Smooth muscle cell of the pulmonary artery (primary cell): Measurements from ENCODE around the gene HPSE. TPM values are rescaled to one million over a fixed set of nuclear protein-coding genes. Genes with fewer than 3 reads are reported as not detected.

Experiments
- total RNA-seq: library from RNA; depleted of rRNA; stranded (reverse); fragments of >200 nt; gene quantifications from 2 replicates; pipeline ENCODE4 v1.2.3, GENCODE V29; 2014

The HPSE gene
- total RNA-seq: 0.13 and 0.33 TPM in 2 replicates

DNA sequence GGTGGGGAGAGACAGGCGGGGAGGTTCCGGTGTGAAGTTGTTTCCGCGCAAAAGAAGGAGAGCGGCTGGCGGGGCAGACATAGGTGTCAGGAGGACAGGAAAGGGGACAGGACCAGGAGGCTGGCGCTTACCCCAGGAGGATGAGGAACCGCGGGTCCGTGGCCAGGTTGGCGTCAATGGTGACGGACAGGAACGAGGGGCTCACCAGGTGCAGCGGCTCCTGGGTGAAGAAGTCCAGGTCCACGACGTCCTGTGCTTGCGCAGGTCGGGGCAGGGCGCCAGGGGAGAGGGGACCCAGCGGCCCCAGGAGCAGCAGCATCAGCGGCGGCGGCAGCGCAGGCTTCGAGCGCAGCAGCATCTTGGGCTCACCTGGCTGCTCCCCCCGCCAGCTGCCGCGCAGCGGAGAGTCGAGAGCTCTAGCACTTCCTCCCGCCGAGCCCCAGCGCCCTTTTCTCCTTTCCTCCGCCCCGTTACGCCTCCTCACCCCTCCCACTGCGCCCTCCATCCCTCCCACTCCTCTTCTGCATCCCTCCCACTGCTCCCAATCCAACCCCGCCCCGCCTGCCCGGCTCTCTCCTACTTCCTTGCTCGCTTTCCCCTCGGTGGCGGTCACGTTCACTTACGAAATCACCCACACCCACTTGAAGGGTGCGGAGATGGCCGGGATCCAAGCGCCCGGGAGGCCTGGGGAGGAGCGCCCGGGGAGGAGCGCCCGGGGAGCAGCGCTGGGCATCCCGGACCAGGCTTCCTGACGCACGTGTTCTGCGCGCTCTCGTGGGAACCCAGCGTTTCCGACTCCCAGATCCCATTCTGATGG lies at the start of gene HPSE:
TSS of gene HPSE (minus strand) at position 424 of the 817 bp plus-strand sequence. CDS start at position 358, 66 bp downstream.

GRCh38 chr4:83284193-83285054 lies 50.2 kb downstream of the HPSE start, which contains the start of gene COQ2:
Gene COQ2, minus strand, starts transcription at chr4:83284798. Its CDS starts 34 bp downstream, at chr4:83284764.

Other genes with a start within 250 kb of the HPSE start
- gene PLAC8, start 220.1 kb downstream of the HPSE start, total RNA-seq: not detected in 2 replicates
- 6.9 and 10.6 TPM in 2 replicates for gene COQ2, start 50.0 kb downstream of the HPSE start, total RNA-seq
- gene HELQ, start 121.0 kb upstream of the HPSE start, total RNA-seq: 13.1 and 13.9 TPM in 2 replicates
- gene MRPS18C, start 121.2 kb upstream of the HPSE start, total RNA-seq: 9.7 and 15.1 TPM in 2 replicates
- gene ABRAXAS1, start 150.3 kb upstream of the HPSE start, total RNA-seq: 14.3 and 17.8 TPM in 2 replicates
- gene GPAT3, start 201.3 kb upstream of the HPSE start, total RNA-seq: 0.72 and 14.1 TPM in 2 replicates